ENCODE results near the gene DCUN1D5.

DCUN1D5 gene

DNA sequence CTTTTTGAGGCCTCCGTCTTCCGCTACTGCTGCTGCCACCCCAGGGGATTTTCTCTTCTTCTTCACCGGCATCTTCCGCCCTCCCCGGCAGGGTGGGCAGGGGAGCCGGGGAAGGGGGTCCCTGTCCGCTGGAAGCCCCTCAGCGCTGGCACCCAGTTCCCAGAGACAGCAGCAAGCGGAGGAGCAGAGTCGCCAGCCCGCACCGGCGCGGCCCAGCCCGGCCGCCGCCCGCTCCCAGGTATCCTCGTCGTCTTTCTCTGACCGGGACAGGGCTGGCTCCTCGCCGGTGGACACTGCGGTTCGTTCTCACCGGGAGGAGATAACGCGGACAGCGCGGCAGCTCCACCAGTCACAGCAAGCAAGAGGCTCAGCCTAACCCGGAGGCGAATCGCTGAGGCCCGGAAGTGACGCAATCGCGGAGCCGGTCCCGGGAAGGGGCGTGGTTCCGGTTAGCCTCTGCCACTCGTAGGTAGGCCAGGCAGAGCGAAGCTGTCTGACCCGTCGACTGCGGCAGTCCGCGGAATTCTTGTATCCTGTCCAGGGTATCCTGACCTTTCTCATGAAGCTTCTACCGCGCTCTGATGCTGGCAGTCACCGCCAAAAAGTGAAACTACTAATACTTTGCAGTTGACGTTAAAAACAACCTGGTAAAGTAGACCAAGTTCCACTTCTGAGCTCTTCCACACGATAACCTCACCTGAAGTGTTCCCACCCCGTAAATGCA, at the start of gene DCUN1D5:
Gene DCUN1D5, minus strand, starts transcription at position 360 of the 724 bp plus-strand sequence. Its CDS starts 288 bp downstream, at position 72.
- DNase-seq = peak; percentile 93

DNA sequence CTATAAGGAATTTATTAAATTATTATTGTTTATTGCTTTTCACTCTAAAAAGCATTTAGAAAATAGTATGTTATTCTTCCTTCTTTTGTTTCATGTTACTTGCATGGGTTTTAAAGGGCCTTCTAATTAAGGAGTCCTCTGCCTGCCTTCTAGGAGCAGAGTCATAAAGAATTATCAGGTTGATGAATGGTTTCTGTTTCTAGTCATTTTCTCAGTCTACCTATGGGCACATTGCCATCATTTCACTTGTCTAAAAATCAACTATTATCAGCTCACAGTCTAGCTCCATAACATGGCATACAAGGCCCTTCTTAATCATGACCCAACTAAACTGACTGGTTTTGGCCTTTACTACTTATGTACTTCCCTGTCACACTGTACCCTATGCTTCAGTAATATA, 33.5 kb upstream of the DCUN1D5 start:
- DNase-seq = no peak

- no peak for DNase-seq
Observed at GRCh38 chr11:103114836-103115235, 22.9 kb upstream of the DCUN1D5 start.

GRCh38 chr11:103112364-103112763, 20.4 kb upstream of the DCUN1D5 start:
- no peak for DNase-seq

- no peak for DNase-seq
Observed at GRCh38 chr11:103111400-103111799, 19.4 kb upstream of the DCUN1D5 start.

DNA sequence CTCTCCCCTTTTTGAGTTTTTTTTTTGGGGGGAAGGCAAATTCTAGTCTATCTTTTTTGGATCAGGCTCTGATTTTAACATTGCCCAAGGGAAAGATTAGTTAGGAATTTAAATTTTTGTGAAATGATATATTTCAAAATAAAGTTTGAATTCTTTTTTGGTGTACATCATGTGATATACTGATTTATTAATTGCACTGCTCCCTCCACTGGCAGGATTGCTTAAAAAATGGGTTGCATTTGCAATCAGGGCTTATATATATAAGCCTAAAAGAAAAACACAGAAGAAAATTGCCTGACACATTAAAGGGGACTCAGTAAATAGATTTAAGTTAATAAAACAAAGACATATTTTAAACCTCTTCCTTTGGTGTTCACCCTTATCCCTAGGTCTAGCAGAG, 18.4 kb upstream of the DCUN1D5 start:
- no peak for DNase-seq

- DNase-seq = no peak
Observed at GRCh38 chr11:103109818-103110388, 17.9 kb upstream of the DCUN1D5 start.

GRCh38 chr11:103108933-103109817, 17.2 kb upstream of the DCUN1D5 start, which contains the start of gene DYNC2H1:
DYNC2H1 (plus strand) TSS chr11:103109426; CDS start chr11:103109575, 149 bp downstream.
- peak; percentile 80 for DNase-seq

DNA sequence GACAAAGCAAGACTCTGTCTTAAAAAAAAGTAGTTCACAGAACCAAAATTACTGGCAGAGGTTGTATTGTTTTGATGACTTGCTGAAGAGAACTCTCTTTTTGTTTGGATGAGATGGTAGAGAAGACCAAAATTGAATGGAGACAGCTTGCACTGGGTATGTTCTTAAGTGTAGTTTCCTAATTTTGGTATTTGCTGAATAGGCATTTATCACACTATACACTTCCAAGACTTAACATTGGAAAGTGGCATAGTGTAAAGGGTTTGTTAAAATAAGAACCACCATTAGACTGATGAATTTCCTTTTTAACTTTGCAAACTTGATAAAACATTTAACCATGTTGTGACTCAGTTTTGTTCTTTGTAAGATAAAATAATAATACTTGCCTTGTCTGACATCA, 5.3 kb upstream of the DCUN1D5 start:
- no peak for DNase-seq

DNA sequence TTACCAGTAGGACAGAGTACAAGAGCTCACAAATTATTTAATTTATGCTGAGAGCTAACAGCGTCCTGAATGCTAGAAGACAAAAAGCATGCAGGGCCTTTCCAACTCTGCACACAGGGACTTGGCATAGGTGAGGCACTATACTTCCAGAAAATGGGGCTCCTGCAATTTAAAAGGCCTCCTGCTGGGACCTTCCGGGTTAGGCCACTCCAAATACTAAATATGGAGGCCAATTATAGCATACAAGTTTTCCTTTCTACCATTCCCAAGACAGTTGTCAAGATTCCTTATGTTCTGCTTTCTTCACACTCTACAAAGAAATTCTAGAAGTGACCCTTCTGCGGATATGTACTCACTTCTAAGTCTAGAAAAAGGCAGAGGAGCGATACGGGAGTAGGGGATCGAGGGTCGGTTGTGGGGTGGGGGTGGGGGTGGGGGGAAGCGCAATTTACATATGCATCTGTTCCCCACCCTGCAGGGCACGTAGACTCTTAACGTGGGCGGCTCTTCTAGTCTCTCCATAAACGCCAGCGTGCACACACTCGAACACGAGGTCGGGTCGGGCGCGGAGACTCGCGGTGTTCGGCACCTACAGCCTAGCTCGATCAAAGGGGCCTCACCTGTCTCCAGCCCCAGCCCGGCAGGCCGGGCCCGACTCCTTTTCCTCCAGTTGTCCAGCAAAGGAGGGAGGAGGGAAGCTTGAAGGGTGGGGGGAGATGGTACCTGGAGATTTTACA, 728 bp downstream of the DCUN1D5 start:
- DNase-seq = peak; percentile 54

DNA sequence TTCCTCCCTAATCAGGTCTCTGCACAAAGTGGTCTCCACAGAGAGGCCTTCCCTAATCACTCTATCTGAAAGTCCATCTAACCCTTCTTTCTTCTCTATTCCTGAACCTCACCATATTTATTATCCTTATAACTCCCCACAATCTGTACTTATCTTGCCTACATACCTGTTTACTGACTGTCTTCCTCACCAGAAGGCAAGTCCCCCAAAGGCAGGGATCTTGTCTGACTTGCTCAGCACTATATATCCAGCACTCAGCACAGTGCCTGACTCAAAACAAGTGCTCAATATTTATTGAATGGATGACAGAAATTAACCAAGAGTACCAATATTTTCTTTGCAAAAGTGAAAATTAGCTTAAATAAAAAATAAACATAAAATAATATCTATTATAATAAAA, 5.5 kb downstream of the DCUN1D5 start:
- DNase-seq = no peak

- DNase-seq = no peak
Observed at GRCh38 chr11:103085758-103086365, 6.1 kb downstream of the DCUN1D5 start.

- no peak for DNase-seq
Observed at GRCh38 chr11:103079833-103080232, 12.1 kb downstream of the DCUN1D5 start.

GRCh38 chr11:103078710-103079109, 13.2 kb downstream of the DCUN1D5 start:
- no peak for DNase-seq

GRCh38 chr11:103077554-103077953, 14.4 kb downstream of the DCUN1D5 start:
- no peak for DNase-seq

DNA sequence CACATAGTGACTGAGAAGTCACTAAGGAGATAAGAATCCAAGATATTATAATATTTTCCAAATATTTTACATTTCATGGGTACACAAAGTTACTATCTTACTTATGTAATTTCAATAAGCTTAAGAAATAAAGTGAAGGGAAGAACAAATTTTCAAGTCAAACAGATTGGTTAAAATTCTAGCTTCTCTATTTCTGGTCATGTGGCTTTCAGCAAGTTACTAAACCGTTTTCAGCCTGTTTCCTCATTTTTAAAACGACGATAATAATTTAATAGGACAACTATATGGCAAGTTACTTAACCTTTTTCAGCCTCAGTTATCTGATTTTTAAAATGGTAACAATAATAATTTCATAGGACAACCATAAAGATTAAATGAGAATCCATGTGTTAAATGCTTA, 15.6 kb downstream of the DCUN1D5 start:
- no peak for DNase-seq

DNA sequence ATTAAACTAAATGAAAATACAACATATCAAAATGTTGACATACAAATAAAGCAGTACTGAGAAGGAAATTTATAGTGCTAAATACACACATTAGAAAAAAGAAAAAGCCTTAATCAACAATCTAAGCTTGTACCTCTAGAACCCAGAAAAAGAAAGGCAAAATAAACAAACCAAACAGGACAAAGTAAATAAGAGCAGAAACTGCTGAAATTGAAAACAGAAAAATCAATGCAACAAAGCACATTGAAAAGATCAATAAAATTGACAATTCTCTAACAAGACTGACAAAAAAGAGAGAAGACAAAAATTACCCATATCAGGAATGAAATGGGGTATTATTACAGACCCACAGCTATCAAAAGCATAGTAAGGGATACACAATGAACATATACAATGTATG, 21.0 kb downstream of the DCUN1D5 start:
- DNase-seq = no peak

DNA sequence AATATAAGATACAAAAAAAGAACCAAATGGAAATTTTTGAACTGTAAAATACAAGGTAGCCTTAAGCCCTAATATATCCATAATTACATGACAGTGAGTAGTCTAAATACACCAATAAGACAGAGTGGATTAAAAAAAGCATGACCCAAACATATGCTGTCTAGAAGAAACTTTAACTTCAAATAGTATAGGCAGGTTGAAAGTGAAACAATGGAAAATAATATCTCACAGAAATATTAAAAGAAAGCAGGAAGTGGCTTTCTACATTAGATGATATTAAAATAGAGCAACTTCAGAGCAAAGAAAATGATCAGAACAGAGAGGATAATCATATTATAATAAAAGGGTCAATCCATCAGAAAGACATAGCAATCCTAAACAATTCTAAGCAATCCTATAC, 21.8 kb downstream of the DCUN1D5 start:
- no peak for DNase-seq

GRCh38 chr11:103069367-103069766, 22.6 kb downstream of the DCUN1D5 start:
- no peak for DNase-seq

GRCh38 chr11:103067118-103067517, 24.8 kb downstream of the DCUN1D5 start:
- no peak for DNase-seq

- DNase-seq = no peak
Observed at GRCh38 chr11:103061656-103062055, 30.3 kb downstream of the DCUN1D5 start.

DNA sequence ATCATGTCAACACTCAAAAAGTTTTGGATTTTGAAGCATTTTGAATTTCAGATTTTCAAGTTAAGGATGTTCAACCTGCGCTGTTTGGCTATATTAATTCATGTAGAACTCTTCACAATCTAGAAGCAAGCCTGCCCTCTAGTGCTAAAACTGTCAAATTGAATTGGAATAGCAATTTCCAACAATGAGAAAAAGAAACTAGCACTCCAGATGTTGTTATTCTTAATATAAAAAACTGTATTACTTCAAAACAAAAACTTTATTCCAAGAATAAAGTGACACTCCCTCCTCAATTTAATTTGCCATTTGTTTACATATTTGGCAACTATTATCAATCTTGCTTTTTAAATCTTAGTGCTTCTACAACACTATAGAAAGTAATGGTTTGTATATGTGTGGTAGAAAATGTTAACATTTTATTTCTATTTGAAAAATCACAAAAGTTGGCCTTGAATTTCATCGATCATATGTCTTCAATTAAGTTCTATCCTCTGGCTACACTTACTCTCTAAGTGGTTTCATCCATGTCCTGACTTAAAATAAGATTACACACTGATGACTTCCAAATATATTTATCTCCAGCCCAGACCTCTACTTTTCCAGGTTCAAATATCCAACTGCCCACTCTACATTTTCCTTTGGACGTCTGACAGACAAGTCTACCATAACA, 36.6 kb downstream of the DCUN1D5 start:
- DNase-seq = no peak
